SK-N-SH (cell line): Measurements from ENCODE around the gene ARHGEF11.

Source experiments
- CTCF ChIP-seq: fragments of 200-600 bp; sonication (generic); IDR thresholded peaks from 2 replicates; pipeline ENCODE4 v1.6.1; 2017; ENCODE audit warnings: antibody characterized with exemption, mild to moderate bottlenecking, moderate library complexity
- ELF1 ChIP-seq: IDR thresholded peaks from 2 replicates; pipeline ENCODE4 v1.4.0; 2012
- EP300 ChIP-seq, 2 experiments: IDR thresholded peaks; 2 replicates each; pipeline versions ENCODE4 v1.4.0 to v1.6.1; 2012; ENCODE audit warnings: borderline replicate concordance in 1 of 2, low read depth in 1 of 2, low read length in 1 of 2
- FOXJ3 ChIP-seq: sonication (generic); formaldehyde crosslinking; IDR thresholded peaks from 2 replicates; pipeline ENCODE4 v1.5.1; 2020; ENCODE audit warnings: mild to moderate bottlenecking, missing genetic modification reagents
- MAX ChIP-seq: IDR thresholded peaks from 2 replicates; pipeline ENCODE4 v1.4.0; 2012; ENCODE audit warnings: low read depth
- POLR2AphosphoS5 ChIP-seq: IDR thresholded peaks from 2 replicates; pipeline ENCODE4 v1.6.1; 2012; ENCODE audit warnings: low read depth, low read length
- RAD21 ChIP-seq: IDR thresholded peaks from 2 replicates; pipeline ENCODE4 v1.6.1; 2012; ENCODE audit warnings: mild to moderate bottlenecking, low read length
- YY1 ChIP-seq: IDR thresholded peaks from 2 replicates; pipeline ENCODE4 v1.4.0; 2012; ENCODE audit warnings: low read depth, mild to moderate bottlenecking

GRCh38 chr1:156911577-156912298, 133.8 kb downstream of the ARHGEF11 start:
- no peak for TF ChIP-seq ELF1
- no peak for TF ChIP-seq CTCF
- TF ChIP-seq YY1, result no peak
- TF ChIP-seq FOXJ3, result no peak
- TF ChIP-seq RAD21, result no peak
- no peak for TF ChIP-seq EP300 (IDR thresholded peaks at IDR 0.05; ENCODE audit: borderline replicate concordance in 1 of 2, low read depth in 1 of 2, low read length in 1 of 2)
- no peak for TF ChIP-seq POLR2AphosphoS5
- no peak for TF ChIP-seq MAX
